Smooth muscle cell (in vitro differentiated cells): Measurements from ENCODE around the gene ADCY4. TPM values are rescaled to one million over a fixed set of nuclear protein-coding genes. Genes with fewer than 3 reads are reported as not detected.

Experiments used
- DNase-seq: peaks from one replicate; lab custom pipeline; 2025; ENCODE audit not compliant: unreplicated experiment; lab: John Stamatoyannopoulos, UW
- H2AFZ ChIP-seq: fragments of 200-600 bp; sonication (generic); 2 replicates; pipeline ENCODE4 v1.6.0; 2016; ENCODE audit warnings: antibody characterized with exemption, low read depth, mild to moderate bottlenecking
- H3F3A ChIP-seq: fragments of 200-600 bp; sonication (generic); 2 replicates; pipeline ENCODE4 v1.6.0; 2017; ENCODE audit warnings: antibody characterized with exemption, low read depth
- H3K27ac ChIP-seq: fragments of 200-600 bp; sonication (generic); 2 replicates; pipeline ENCODE4 v1.5.1; 2016; ENCODE audit warnings: low read depth, mild to moderate bottlenecking
- H3K27me3 ChIP-seq: fragments of 200-600 bp; sonication (generic); 2 replicates; pipeline ENCODE4 v1.6.1; 2016; ENCODE audit warnings: low read depth, mild to moderate bottlenecking
- H3K36me3 ChIP-seq: fragments of 200-600 bp; sonication (generic); 2 replicates; pipeline ENCODE4 v1.5.1; 2016; ENCODE audit warnings: low read depth
- H3K4me1 ChIP-seq: fragments of 200-600 bp; sonication (generic); 2 replicates; pipeline ENCODE4 v1.5.1; 2016; ENCODE audit warnings: low read depth
- H3K4me2 ChIP-seq: fragments of 200-600 bp; sonication (generic); 2 replicates; pipeline ENCODE4 v1.6.0; 2016; ENCODE audit warnings: mild to moderate bottlenecking
- H3K4me3 ChIP-seq: fragments of 200-600 bp; sonication (generic); 2 replicates; pipeline ENCODE4 v1.5.1; 2016; ENCODE audit warnings: mild to moderate bottlenecking
- H3K79me2 ChIP-seq: fragments of 200-600 bp; sonication (generic); 2 replicates; pipeline ENCODE4 v1.6.0; 2016; ENCODE audit warnings: low read depth, mild to moderate bottlenecking
- H3K9ac ChIP-seq: fragments of 200-600 bp; sonication (generic); 2 replicates; pipeline ENCODE4 v1.6.0; 2016; ENCODE audit warnings: low read depth
- H3K9me3 ChIP-seq: fragments of 200-600 bp; sonication (generic); replicated peaks from 2 replicates; pipeline ENCODE4 v1.5.1; 2016; ENCODE audit warnings: low read depth
- H4K20me1 ChIP-seq: fragments of 200-600 bp; sonication (generic); 2 replicates; pipeline ENCODE4 v1.6.0; 2016; ENCODE audit warnings: low read depth
- WGBS: methylation state at CpG from one replicate; pipeline ENCODE4 v1.1.7; 2016; ENCODE audit warnings: low lambda C conversion rate; 5-methylcytosine and 5-hydroxymethylcytosine counted together
- polyA plus RNA-seq: library from polyadenylated mRNA; unstranded; fragments of >200 nt; fragmentation: Nextera tagmentation; extraction: Ambion mirVana; gene quantifications from 2 replicates; pipeline ENCODE4 v1.2.1, GENCODE V29; 2016
- total RNA-seq: library from RNA; depleted of rRNA; stranded (reverse); fragments of >200 nt; gene quantifications from 2 replicates; pipeline ENCODE4 v1.2.3, GENCODE V29; 2014
- TF ChIP-seq, protein P1 (sequence below): fragments of 200-600 bp; sonication (generic); IDR thresholded peaks from 2 replicates; pipeline ENCODE4 v1.5.1; 2017; ENCODE audit warnings: borderline replicate concordance, mild to moderate bottlenecking, antibody characterized with exemption; ENCODE audit not compliant: insufficient read depth, poor library complexity, severe bottlenecking

Gene ADCY4
- total and polyA plus RNA-seq, 2 experiments from 2014 or later = 0.13 TPM; not detected in 1

DNA sequence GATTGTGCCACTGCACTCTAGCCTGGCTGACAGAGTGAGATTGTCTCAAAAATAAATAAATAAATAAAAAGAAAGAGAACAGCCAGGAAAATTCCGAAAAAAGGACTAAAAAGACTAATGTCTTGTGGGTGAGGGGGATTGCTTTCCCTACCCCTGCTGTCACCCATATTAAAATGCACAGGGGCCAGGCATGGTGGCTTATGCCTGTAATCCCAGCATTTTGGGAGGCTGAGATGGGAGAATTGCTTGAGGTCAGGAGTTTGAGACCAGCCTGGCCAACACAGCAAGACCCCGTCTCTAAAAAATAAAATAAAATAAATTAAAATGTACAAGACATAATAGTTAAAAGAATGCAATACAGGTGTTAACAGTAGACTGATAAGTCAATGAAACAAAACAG is 41.3 kb downstream of the ADCY4 start:
- TF ChIP-seq, protein P1, sequence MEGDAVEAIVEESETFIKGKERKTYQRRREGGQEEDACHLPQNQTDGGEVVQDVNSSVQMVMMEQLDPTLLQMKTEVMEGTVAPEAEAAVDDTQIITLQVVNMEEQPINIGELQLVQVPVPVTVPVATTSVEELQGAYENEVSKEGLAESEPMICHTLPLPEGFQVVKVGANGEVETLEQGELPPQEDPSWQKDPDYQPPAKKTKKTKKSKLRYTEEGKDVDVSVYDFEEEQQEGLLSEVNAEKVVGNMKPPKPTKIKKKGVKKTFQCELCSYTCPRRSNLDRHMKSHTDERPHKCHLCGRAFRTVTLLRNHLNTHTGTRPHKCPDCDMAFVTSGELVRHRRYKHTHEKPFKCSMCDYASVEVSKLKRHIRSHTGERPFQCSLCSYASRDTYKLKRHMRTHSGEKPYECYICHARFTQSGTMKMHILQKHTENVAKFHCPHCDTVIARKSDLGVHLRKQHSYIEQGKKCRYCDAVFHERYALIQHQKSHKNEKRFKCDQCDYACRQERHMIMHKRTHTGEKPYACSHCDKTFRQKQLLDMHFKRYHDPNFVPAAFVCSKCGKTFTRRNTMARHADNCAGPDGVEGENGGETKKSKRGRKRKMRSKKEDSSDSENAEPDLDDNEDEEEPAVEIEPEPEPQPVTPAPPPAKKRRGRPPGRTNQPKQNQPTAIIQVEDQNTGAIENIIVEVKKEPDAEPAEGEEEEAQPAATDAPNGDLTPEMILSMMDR = no peak
- H3K27me3 ChIP-seq = no peaks in the 10 kb centered on the region
- H3K79me2 ChIP-seq = peaks cover 1% of the 10 kb centered on the region
- no peak overlapping the region for H2AFZ ChIP-seq
- no peak for DNase-seq
- H3K36me3 ChIP-seq = no peaks in the 10 kb centered on the region
- H3F3A ChIP-seq = peaks cover 7% of the 10 kb centered on the region
- H3K9ac ChIP-seq = no peak overlapping the region
- H3K4me2 ChIP-seq = no peak overlapping the region
- no peaks in the 10 kb centered on the region for H3K9me3 ChIP-seq
- no peak overlapping the region for H3K27ac ChIP-seq
- peaks cover 3% of the 10 kb centered on the region for H3K4me1 ChIP-seq
- no peak overlapping the region for H3K4me3 ChIP-seq
- no peaks in the 10 kb centered on the region for H4K20me1 ChIP-seq
- WGBS = 94% methylated on average over 2 of the region's 2 CpGs

DNA sequence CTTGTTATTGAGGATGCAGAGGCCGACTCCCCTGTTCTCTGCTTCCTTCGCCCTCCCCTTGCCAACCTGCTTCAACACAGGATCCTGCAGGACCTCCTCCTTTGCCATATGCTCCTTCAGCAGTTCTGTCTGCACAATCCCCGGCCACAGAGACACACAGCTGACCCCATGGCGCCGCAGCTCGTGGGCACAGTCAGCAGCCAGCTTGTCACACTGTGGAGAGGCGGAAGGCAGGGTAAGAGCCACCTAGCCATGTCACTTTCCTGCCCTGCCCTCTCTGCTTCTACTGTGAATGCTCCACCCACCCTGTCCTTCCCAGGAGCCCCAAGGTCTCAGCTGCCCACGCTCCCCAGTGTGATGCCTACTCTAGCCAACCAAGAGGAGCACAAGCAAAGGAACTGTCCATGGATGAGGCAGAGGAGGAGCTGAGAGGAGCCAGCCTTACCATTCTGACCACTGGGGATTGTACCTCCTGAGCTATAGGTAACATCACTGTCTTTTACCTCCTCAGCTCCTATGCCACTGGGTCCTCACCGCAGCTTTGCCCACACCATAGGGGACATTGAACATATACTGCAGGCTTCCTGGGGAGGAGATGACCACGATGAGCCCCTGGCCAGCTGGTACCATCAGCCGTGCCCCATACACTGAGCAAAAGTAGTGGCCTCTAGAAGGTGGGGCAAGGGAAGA is 42.6 kb downstream of the ADCY4 start:
- Histone ChIP-seq H3K9ac (no peak overlapping the region), H3K27me3 (no peaks in the 10 kb centered on the region), H3K4me2 (no peak overlapping the region), H3F3A (peaks cover 3% of the 10 kb centered on the region), H3K4me1 (peaks cover 2% of the 10 kb centered on the region), H3K36me3 (no peaks in the 10 kb centered on the region), H3K9me3 (no peaks in the 10 kb centered on the region), H3K79me2 (no peaks in the 10 kb centered on the region), H4K20me1 (no peaks in the 10 kb centered on the region), H3K4me3 (no peak overlapping the region), H2AFZ (no peak overlapping the region), H3K27ac (no peak overlapping the region)
- WGBS = over 99% methylated on average over 11 of the region's 11 CpGs
- TF ChIP-seq, protein P1 = no peak
- no peak for DNase-seq

DNA sequence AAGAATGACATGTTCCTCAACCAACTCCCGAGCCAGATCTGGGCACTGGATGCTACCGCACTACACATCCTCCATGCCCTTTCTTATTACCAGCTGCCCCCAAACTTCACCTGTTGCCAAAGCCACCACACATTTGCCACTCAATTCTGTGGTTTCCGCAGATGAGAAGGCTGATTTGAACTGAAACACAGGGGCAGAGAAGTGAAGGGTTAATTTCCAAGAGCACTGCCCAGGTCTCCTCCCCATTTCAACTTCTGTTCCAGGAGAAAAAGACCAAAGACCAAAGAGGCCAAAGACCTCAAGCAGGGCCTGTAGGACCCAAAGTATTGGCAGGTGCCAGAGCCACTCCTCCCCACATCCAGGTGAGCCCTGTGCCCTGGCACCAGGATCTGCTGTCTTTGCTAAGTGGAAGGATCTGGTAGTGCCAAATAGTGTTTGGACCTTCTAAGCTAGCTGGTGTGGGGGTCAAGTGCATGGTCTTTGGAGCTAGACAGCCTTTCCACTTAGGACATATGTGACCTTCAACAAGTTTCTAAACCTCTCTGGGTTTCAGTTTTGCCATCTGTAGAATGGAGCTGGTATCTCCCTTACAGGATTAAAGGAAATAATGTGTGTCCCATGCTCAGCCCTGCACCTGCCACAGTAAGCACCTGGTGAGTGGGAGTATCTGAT is 43.3 kb downstream of the ADCY4 start:
- Histone ChIP-seq H3K9me3 (no peaks in the 10 kb centered on the region), H3K79me2 (no peaks in the 10 kb centered on the region), H3K27ac (no peak overlapping the region), H3K9ac (no peak overlapping the region), H4K20me1 (no peaks in the 10 kb centered on the region), H2AFZ (no peak overlapping the region), H3K4me2 (no peak overlapping the region), H3K36me3 (no peaks in the 10 kb centered on the region), H3K4me3 (no peak overlapping the region), H3K27me3 (no peaks in the 10 kb centered on the region), H3F3A (no peaks in the 10 kb centered on the region), H3K4me1 (peaks cover 1% of the 10 kb centered on the region)
- DNase-seq = no peak
- 78% methylated on average over 3 of the region's 3 CpGs for WGBS
- TF ChIP-seq, protein P1 = no peak

DNA sequence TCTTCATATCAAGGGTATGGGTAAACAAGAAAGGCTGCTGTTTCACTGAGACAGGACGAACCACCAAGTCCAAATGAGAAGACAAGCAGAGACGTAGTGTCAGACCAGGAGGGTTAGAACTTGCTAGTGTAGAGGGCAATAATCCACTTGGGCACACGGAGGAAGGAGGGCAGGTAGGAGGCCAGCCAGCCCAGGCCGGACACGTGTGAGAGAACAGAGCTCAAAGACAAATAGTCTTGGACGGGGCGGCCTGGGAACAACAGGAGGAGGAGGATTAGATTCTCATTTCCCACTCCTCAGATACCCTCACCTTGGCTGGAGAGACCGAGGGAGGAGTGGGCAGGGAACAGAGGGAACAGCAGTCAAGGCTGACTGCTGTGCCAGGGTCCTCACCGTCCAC is 44.1 kb downstream of the ADCY4 start:
- no peaks in the 10 kb centered on the region for H3K36me3 ChIP-seq
- no peak overlapping the region for H3K27ac ChIP-seq
- no peaks in the 10 kb centered on the region for H3K4me1 ChIP-seq
- TF ChIP-seq, protein P1 = no peak
- no peaks in the 10 kb centered on the region for H4K20me1 ChIP-seq
- H3F3A ChIP-seq = no peaks in the 10 kb centered on the region
- no peak overlapping the region for H3K9ac ChIP-seq
- no peak overlapping the region for H3K4me2 ChIP-seq
- DNase-seq = no peak
- WGBS = 90% methylated on average over 9 of the region's 9 CpGs
- no peaks in the 10 kb centered on the region for H3K9me3 ChIP-seq
- no peak overlapping the region for H2AFZ ChIP-seq
- no peaks in the 10 kb centered on the region for H3K27me3 ChIP-seq
- H3K79me2 ChIP-seq = no peaks in the 10 kb centered on the region
- no peak overlapping the region for H3K4me3 ChIP-seq
